ENCODE data around the gene SAMSN1. TPM values are rescaled to one million over a fixed set of nuclear protein-coding genes. Genes with fewer than 3 reads are reported as not detected.

The SAMSN1 gene
- total and polyA plus RNA-seq, 9 of the 15 experiments (the other 6 are each of a cell fraction or from before 2014, with no cell fraction given) = 101 to 223 (median 159) TPM

- TF ChIP-seq CTCFL (IDR thresholded peaks at IDR 0.05; ENCODE audit: borderline replicate concordance, insufficient read depth, low read depth, low read length, poor library complexity, severe bottlenecking) (no peak), ZNF347 (CRISPR knock-in tag; IDR thresholded peaks at IDR 0.05; ENCODE audit: low read depth) (no peak), ZNF699 (CRISPR knock-in tag; IDR thresholded peaks at IDR 0.05; ENCODE audit: insufficient replicate concordance) (no peak), ARID3A (IDR thresholded peaks at IDR 0.05; ENCODE audit: borderline replicate concordance, low read depth, low read length) (no peak), NFE2L1 (tag; IDR thresholded peaks at IDR 0.05; ENCODE audit: borderline replicate concordance, low read depth) (no peak), ZNF518B (CRISPR knock-in tag; IDR thresholded peaks at IDR 0.05) (no peak), ZNF512 (tag; IDR thresholded peaks at IDR 0.05) (no peak)
Observed at GRCh38 chr21:14522736-14523135, 23.4 kb downstream of the SAMSN1 start (continued).

Measured in K562 (cell line).